GM12892 (cell line): Measurements from ENCODE around the gene TBXAS1.

Source experiments
- POLR2A ChIP-seq: IDR thresholded peaks from 2 replicates; pipeline ENCODE4 v1.6.1; 2011; ENCODE audit warnings: low read depth, low read length, control low read depth
- POLR2AphosphoS5 ChIP-seq: IDR thresholded peaks from 2 replicates; pipeline ENCODE4 v1.6.1; 2011; ENCODE audit warnings: low read depth, low read length, control low read depth

- TF ChIP-seq POLR2A: no peak
- TF ChIP-seq POLR2AphosphoS5: no peak
Observed at GRCh38 chr7:139900326-139900725, 71.3 kb downstream of the TBXAS1 start.
